ENCODE results near the gene GYS1.

GYS1 gene

GRCh38 chr19:48963371-48964204, 29.5 kb downstream of the GYS1 start:
- DNase-seq (ENCODE audit: low read depth in 2 of 2): peak in 1 of 2 donors; percentile 48

- no peak for DNase-seq (ENCODE audit: low read depth in 2 of 2)
Measured at GRCh38 chr19:48962849-48963165, 30.3 kb downstream of the GYS1 start.

GRCh38 chr19:48962029-48962848, 30.9 kb downstream of the GYS1 start:
- DNase-seq (ENCODE audit: low read depth in 2 of 2): no peak

- no peak for DNase-seq (ENCODE audit: low read depth in 2 of 2)
Measured at GRCh38 chr19:48961673-48962028, 31.5 kb downstream of the GYS1 start.

- no peak for DNase-seq (ENCODE audit: low read depth in 2 of 2)
Measured at GRCh38 chr19:48961051-48961649, 32.0 kb downstream of the GYS1 start.

GRCh38 chr19:48959341-48960239, 33.5 kb downstream of the GYS1 start:
- no peak for DNase-seq (ENCODE audit: low read depth in 2 of 2)

- DNase-seq (ENCODE audit: low read depth in 2 of 2): no peak
Measured at GRCh38 chr19:48958006-48958405, 35.1 kb downstream of the GYS1 start.

GRCh38 chr19:48955308-48955958, 37.7 kb downstream of the GYS1 start:
- DNase-seq (ENCODE audit: low read depth in 2 of 2): no peak

- peak; percentile 55 to 82 for DNase-seq (ENCODE audit: low read depth in 2 of 2)
Measured at GRCh38 chr19:48954595-48955307, 38.4 kb downstream of the GYS1 start, which contains the start of gene BAX. Gene BAX (plus strand): TSS chr19:48954875. CDS start chr19:48954929, 54 bp downstream.

GRCh38 chr19:48953990-48954594, 39.0 kb downstream of the GYS1 start:
- no peak for DNase-seq (ENCODE audit: low read depth in 2 of 2)

GRCh38 chr19:48953141-48953540, 40.0 kb downstream of the GYS1 start:
- no peak for DNase-seq (ENCODE audit: low read depth in 2 of 2)

- DNase-seq (ENCODE audit: low read depth in 2 of 2): no peak
Measured at GRCh38 chr19:48950830-48951519, 42.1 kb downstream of the GYS1 start.

GRCh38 chr19:48950159-48950558, 43.0 kb downstream of the GYS1 start:
- no peak for DNase-seq (ENCODE audit: low read depth in 2 of 2)

GRCh38 chr19:48947258-48947542, 45.9 kb downstream of the GYS1 start:
- DNase-seq (ENCODE audit: low read depth in 2 of 2): no peak

- no peak for DNase-seq (ENCODE audit: low read depth in 2 of 2)
Measured at GRCh38 chr19:48946463-48947257, 46.4 kb downstream of the GYS1 start.

- DNase-seq (ENCODE audit: low read depth in 2 of 2): no peak
Measured at GRCh38 chr19:48945817-48946216, 47.3 kb downstream of the GYS1 start.

GRCh38 chr19:48945415-48945814, 47.7 kb downstream of the GYS1 start:
- DNase-seq (ENCODE audit: low read depth in 2 of 2): no peak

GRCh38 chr19:48943081-48943480, 50.0 kb downstream of the GYS1 start:
- no peak for DNase-seq (ENCODE audit: low read depth in 2 of 2)

- no peak for DNase-seq (ENCODE audit: low read depth in 2 of 2)
Measured at GRCh38 chr19:48940902-48941301, 52.2 kb downstream of the GYS1 start.
